Loucy (cell line): Measurements from ENCODE around the gene SIGLEC7.

Experiments
- CTCF ChIP-seq: fragments of 200-600 bp; sonication (generic); conservative IDR thresholded peaks from 2 replicates; pipeline ENCODE4 v1.5.1; 2014; ENCODE audit warnings: mild to moderate bottlenecking, antibody characterized with exemption, low read length
- EZH2phosphoT487 ChIP-seq: fragments of 200-600 bp; IDR thresholded peaks from 2 replicates; pipeline ENCODE4 v1.6.1; 2018; ENCODE audit warnings: antibody characterized with exemption, mild to moderate bottlenecking, moderate library complexity, borderline replicate concordance

- TF ChIP-seq EZH2phosphoT487 (no peak), CTCF (no peak)
Measured at GRCh38 chr19:51142119-51142518, at the start of gene SIGLEC7.
